Thoracic aorta endothelial cell (primary cell): ENCODE data around the gene DLG2. TPM values are rescaled to one million over a fixed set of nuclear protein-coding genes. Genes with fewer than 3 reads are reported as not detected.

Source experiments
- small RNA-seq: library from RNA; depleted of rRNA; stranded (forward); fragments of <200 nt; gene quantifications from one replicate; pipeline ENCODE3, GENCODE V24; 2012
- total RNA-seq: library from RNA; depleted of rRNA; stranded (reverse); fragments of >200 nt; gene quantifications from 2 replicates; pipeline ENCODE4 v1.2.3, GENCODE V29; 2012

The DLG2 gene
- total RNA-seq = 1.1 and 1.2 TPM in 2 replicates

DNA sequence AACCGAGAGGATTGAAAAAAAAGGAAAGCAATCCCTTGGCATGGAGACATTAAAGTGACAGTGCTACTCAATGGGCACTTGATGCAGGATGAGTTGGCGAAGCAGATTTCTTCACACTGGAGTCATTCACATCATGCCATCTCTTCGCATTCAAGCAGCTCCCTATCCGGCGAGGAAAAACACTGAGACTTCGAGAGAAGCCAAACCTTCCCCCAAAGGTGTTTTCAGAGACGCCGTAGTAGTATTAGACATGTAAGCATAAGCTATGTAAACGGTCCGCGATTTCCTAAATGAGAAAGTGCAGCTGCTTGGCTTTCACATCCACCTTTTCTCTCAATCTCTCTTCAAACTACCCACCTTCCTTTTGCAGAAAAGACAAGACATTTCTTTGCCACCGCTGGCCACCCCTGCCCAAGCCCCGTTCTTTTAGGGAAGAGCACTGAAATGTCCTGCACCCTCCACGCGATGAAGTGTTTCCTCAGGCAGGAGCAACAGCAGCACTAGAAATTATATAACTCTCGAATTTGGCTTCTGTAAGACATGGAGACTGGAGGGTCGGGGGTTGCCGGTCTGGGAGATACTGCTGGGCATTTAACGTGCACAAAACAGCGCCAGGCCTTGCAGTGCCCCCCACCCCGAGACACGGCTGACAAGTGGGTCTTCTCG is at the start of gene DLG2:
Gene DLG2 (minus strand): TSS at position 13 of the 666 bp plus-strand sequence.

DNA sequence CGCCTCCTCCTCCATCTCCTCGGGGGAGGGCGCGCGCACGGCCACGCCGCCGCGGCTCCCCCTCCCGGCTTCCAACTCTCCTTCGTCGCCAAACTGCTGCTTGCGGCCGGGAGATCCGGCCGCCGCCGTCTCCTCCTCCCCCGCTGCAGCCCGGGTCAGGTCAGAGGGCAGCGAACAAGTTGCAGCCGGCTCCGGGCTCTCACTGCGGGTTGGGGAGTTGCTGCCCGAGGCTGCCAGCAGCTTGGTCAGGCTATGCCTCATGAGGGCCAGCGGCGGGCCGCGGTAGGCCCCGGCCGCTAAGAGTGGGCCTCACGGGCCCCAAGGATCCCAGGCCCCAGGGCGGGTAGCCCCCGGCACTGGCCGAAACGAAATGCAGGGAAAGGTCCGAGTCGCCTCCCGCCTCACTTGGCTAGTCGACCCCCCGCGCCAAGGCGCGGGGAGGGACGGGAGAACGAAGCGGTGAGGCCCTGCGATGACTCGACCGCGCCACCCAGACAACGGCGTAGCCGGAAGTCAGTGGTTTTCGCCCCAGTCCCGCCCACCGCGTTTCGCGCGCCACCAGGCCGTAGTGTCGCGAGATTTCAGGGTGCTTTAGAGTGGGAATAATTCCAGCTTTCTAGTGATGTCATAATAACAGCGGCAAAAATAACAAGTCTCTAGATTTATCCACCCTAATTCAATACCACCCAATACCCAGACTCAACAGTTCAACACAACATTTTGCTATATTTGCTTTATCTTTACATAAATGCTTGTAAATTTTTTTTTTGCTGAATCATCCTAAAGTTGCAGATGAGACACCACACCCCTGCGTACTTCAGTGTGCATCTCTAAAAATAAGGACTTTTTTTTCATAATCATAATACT is 37.7 kb upstream of the DLG2 start, which contains the start of gene CREBZF:
Gene CREBZF (minus strand): TSS at position 515 of the 867 bp plus-strand sequence. CDS start 254 bp downstream, at position 261.

DNA sequence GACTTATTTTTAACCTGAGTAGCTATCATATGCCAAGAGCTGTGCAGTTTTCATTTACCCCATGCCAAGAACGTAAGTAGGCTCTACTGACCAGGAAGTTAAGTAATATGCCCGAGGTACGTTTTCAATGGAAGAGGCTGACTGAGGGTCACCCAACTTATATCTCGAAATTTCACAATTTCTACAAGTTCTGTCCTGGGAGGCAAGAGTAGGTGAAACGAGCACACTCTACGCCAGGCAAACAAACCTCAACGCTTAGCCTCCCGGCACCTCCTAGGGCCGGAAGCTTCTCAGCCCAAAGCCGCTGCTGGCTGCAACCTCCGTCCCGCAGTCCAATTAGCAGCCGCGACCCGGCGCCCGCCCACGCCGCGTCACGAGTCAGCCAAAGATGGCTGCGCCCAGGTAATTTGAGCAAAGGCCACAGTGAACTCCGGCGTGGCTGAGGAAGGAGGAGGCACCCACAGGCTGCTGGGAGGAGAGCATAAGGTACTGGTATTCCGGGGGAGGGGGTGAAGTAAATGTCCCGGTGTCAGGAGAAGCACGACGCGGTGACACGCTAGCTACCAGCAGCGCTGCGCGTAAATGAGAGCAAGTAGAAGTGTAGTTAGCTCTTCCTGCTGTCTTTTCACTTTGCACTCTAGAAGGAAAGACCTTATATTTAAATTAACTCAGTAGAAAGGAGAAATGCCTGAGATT is 20.6 kb upstream of the DLG2 start, which contains the start of gene TMEM126A:
Gene TMEM126A (plus strand): TSS at position 364 of the 696 bp plus-strand sequence. CDS start 2,289 bp downstream, outside the sequence.

DNA sequence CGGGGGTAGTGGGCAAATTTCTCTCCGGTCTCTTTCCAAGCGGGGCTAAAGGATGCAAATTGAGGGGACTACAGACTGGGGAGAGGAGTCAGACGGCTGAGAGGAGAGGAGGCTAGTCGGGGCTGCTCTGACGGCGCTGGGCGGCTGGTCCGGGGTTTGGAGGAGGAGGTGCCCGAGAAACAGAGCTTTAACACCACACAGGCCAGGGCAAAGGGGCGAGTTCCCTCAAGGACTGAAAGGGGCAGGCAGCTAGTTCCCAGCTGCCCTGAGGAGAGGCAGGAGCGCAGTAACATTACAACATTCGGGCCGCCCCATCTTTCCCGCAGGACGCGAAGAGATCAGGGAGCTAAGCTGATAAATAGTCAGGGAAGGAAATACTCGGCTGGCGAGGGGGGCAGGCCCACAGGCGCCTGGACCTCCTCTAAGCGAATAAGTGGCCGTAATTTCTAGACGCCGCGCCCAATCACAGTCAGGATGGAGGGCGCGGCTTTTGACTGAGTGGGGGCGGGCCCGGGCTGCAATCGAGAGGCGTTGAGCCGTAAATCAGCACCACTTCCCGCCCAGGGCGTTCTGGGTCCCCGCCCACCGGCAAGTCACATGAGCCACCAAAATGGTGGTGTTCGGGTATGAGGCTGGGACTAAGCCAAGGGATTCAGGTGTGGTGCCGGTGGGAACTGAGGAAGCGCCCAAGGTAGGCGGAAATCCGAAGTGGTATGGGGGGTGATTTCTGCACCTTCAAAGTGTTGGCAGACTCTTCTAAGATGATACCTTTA is 1.0 kb upstream of the DLG2 start, which contains the start of gene TMEM126B:
Gene TMEM126B (plus strand): TSS at position 596 of the 773 bp plus-strand sequence. CDS start 15 bp downstream, at position 611.

Small RNAs within 50 kb of the gene (small RNA-seq; reads per million reads assigned to genes)
- gene RF02112 (not detected), gene RF02113 (not detected), gene RNU6-1292P (not detected)

Other genes with a start within 250 kb of the DLG2 start
- 86.2 and 97.2 TPM in 2 replicates for gene TMEM126B, start 1.2 kb upstream of the DLG2 start, total RNA-seq
- 56.7 and 68.4 TPM in 2 replicates for gene TMEM126A, start 20.6 kb upstream of the DLG2 start, total RNA-seq
- 44.6 and 46.1 TPM in 2 replicates for gene CREBZF, start 37.8 kb upstream of the DLG2 start, total RNA-seq
- gene CCDC89, start 58.9 kb upstream of the DLG2 start, total RNA-seq = not detected in 2 replicates
- 1.2 and 1.5 TPM in 2 replicates for gene SYTL2, start 183.8 kb upstream of the DLG2 start, total RNA-seq
- not detected in 2 replicates for gene CCDC83, start 228.0 kb upstream of the DLG2 start, total RNA-seq